Urothelium cell line (cell line): Measurements from ENCODE around the gene TAF7L.
"Not testable (repeated sequence)": the region's sequence is repeated elsewhere in the genome, so short reads cannot be mapped to it uniquely, and the experiment has no call there.

Source experiments
- DNase-seq: peaks from one replicate; pipeline ENCODE4 v3.0.0; 2011; ENCODE audit warnings: low spot score, mixed read lengths
- FAIRE-seq: peaks from 2 replicates; lab custom pipeline; 2011; peaks lifted over from hg19 to GRCh38; lab: Jason Lieb, UNC

Gene TAF7L, protein sequence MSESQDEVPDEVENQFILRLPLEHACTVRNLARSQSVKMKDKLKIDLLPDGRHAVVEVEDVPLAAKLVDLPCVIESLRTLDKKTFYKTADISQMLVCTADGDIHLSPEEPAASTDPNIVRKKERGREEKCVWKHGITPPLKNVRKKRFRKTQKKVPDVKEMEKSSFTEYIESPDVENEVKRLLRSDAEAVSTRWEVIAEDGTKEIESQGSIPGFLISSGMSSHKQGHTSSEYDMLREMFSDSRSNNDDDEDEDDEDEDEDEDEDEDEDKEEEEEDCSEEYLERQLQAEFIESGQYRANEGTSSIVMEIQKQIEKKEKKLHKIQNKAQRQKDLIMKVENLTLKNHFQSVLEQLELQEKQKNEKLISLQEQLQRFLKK

DNA sequence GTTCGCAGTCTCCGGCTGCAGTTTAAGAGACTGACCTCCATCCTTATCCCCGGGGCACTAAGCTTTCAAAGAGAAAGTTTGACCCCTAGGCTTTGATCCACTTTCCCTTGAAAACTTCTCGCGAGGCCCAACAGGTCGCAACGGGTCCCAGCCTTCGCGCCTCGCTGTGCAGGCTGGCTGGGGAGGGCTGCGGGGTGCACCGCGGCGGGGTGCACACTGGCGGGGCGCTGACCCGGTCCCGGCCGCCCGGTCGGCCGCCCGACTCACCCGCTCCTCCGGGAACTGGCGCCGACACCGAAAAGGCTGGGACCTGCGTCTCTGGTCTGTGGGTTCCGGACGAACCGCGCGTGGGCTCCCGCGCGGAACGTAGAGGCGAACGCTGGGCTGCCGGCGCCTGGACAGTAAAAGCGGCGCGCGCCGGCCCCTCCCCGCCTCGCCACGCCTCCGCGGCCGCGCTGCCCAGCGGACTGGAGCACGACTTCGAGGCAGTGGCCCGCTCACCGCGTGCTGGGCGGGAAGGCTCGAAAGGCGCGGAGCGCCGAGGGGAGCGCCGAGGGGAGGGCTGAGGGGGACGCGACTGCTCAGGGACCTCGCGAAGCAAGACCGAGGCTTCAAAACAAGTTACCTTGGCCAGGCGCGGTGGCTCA, at the start of gene TAF7L:
Gene TAF7L (minus strand): TSS at position 378 of the 647 bp plus-strand sequence. CDS start 3,791 bp downstream, outside the sequence.
- no peak for FAIRE-seq

DNA sequence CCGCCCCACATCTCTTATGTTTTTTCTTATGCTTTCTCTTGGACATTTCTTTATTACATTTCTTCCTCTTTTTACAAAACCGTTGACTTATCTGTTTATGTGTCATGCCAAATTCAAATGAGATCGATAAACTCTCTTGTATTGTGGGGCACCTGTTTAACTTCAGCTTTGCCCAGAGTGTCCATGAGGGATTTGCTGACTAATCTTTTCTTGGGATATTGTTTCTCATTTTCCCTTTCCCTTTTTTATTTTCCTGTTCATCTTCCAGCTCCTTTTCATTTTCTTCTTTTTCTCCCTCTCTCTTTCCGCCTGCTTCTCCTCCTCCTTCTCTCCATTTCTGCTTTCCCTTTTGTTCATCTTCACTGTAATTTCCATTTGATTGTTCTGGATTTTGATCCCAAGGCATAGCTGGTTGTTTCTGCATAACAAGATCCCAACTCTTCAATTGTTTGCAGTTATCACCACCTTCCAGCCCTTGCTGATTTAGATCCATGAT, 46.7 kb upstream of the TAF7L start:
- FAIRE-seq (no peak), DNase-seq (no peak)

More for the DNA sequence above, at the start of gene TAF7L:
- no peak for DNase-seq

DNA sequence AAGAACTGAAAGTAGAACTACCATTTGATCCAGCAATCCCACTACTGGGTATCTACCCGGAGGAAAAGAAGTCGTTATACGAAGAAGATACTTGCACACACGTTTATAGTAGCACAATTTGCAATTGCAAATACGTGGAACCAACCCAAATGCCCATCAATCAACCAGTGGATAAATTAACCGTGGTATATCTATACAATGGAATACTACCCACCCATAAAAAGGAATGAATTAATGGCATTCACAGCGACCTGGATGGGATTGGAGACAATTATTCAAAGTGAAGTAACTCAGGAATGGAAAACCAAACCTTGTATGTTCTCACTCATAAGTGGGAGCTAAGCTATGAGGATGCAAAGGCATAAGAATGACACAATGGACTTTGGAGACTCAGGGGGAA, 43.2 kb upstream of the TAF7L start:
- FAIRE-seq, result not testable (repeated sequence)

DNA sequence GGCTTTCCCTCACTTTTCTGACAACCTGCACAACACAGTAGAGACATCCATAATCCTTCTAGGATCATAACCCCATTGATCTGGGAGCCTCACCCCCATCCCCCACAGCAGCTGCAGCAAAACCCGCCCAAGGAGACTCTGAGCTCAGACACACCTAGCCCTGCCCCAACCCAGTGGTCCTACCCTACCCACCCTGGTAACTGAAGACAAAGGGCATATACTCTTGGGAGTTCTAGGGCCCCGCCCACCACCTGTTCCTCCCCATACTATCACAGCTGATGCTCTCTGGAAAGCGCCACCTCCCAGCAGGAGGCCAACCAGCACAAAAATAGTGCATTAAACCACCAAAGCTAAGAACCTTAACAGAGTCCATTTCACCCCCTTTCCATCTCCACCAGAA, 35.5 kb upstream of the TAF7L start:
- FAIRE-seq, DNase-seq: not testable (repeated sequence)

More for the DNA sequence above, 43.2 kb upstream of the TAF7L start:
- DNase-seq, result not testable (repeated sequence)

DNA sequence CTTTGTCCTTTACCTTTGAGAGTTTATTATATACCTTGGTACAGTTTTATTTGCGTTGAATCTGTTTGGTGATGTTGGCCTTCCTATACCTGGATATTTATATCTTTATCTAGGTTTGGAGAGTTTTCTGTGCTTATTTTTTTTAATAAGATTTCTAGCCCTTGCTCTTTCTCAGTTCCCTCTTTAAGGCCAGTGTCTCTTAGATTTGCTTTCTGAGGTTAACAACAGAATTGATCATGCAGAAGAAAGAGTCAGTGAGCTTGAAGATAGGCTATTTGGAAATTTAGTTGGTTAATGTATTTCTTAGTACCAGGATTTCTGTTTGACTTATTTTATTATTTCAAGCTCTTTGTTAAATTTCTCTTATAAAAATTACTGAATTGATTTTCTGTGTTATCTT, 12.7 kb upstream of the TAF7L start:
- DNase-seq, result no peak
- no peak for FAIRE-seq

DNA sequence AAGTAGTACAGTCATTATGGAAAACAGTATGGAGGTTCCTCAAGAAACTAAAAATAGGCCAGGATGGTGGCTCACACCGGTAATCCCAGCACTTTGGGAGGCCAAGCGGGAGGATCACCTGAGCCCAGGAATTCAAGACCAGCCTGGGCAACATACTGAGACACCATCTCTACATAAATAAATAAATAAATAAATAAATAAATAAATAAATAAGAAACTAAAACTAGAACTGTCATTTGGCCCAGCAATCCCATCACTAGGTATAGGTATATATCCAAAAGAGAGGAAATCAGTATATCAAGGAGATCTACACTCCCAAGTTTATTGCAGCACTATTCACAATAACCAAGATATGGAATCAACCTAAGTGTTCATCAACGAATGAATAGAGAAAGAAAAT, 4.5 kb upstream of the TAF7L start:
- FAIRE-seq, DNase-seq: not testable (repeated sequence)

DNA sequence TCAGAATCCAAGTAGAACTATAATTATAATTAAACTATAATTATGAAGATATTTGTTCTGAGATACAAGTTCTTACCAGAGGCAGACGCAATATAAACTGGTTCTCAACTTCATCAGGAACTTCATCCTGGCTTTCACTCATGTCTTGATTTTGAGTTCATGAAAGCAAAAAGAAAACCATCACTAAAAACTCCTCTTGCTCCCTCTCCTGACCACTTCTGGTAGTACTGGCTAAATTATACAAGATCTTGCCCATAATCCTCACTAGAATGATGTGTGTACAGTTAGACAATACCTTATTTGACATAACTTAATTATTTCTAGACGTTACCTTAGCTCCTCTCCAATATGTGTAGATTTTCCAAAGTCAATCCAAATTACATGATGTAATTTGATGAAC, 3.7 kb downstream of the TAF7L start:
- peak; percentile 20 for DNase-seq
- FAIRE-seq, result no peak

DNA sequence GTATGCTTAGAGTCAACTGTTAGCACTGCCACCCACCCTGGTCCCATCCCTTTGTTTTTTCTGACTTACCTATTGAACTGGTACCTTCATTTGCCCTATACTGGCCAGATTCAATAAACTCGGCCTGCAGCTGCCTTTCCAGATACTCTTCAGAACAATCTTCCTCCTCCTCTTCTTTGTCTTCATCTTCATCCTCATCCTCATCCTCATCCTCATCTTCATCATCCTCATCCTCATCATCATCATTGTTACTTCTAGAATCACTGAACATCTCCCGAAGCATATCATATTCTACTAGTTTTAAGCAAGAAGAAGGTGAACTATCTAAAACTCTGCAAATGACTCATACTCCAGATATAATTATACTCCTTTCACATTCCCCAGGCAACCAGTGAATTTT, 14.9 kb downstream of the TAF7L start:
- FAIRE-seq (no peak), DNase-seq (no peak)

DNA sequence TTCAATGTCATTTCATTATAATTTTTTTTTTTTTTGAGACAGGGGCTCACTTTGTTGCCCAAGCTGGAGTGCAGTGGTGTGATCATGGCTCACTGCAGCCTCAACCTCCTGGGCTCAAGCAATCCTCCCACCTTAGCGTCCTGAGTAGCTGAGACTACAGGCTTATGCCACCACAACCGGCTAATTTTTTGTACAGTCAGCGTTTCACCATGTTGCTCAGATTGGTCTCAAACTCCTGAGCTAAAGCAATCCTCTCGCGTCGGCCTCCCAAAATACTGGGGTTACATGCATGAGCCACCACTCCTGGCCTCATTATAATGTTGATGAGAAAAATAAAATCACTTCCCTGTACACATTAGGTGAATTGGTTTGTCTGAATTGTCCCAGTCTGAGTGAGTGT, 16.9 kb downstream of the TAF7L start:
- DNase-seq (no peak), FAIRE-seq (no peak)

DNA sequence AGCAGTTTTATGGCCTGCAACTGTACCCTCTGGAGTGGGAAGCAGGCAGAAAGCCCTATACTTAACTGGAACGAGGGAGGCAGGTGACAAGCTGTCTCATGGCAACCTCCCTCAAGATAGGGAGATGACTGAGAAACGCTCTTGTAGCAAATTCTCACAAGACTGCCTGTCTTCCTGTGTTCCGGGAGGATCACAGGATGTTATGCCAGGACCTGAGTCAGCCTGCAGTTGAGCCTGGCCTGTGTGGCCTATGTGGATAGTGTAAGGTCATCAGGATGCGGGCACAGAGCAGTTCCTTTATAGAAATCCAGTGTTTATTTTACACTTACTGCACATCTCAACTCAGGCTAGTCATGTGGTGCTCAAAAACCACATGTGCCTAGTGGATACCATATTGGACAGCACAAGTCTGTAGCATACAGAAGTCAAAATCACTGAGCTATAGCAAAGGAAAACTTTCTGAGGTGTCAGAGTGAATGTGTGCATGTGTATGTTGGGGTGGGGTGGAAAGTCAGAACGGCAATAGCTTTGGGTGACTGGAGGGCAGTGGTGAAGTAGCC, 25.2 kb downstream of the TAF7L start:
- DNase-seq (no peak), FAIRE-seq (no peak)

DNA sequence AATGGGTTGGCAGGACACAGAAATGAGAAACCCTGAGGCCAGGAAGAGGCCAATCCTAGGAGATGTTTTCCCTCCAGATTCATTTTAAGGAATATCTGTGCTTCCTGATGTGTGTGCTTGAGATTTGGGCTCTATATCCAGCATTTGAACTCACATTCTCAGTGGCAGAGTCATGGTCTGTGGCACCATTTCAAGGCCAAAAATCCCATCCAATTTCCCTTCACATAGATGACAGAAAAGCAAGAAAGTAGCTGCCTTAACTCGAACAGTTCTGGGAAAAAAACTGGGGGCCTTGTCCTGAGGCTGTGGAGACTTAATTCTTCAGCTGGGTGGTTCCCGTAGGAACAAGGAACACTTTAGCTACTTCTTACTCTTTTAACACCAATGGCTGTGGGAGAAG, 27.4 kb downstream of the TAF7L start:
- DNase-seq (no peak), FAIRE-seq (no peak)

DNA sequence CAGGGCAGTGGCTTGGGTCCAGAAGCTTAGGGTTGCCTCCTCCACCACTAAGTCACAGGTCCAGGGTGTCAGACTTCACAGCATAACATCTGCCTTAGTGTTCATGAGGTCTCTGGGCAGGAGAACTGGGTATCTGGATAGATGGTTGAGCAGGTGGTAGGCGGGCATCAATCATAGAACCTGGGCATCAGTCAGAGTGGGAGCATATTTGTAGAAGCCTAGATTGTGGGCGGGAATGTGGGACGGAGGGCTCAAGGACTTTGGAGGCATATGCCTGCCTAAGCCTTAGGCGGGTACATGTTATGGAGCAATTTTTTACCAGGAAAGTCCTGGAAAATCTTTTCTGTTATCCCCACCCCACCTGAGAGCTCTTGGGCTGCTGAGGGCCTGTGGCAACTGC, 28.5 kb downstream of the TAF7L start:
- FAIRE-seq, result no peak
- DNase-seq, result no peak

DNA sequence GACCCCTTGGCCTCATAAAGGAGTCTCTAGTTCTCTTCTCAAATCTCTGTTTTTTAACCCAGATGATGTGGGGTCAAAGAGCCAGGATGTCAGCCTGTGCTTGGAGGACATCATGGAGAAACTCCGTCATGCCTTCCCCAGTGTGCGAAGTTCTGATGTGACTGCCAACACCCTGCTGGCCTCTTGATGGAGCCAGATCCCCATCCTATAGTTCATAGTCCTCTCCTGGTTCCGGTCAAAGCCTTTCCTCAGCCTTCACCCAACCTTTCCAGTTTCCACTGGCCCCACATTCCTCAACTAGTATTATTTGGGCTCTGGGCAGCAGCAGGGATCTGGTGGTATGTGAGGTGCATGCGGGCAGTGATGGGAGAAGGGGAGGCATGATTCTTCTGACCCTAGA, 30.7 kb downstream of the TAF7L start:
- DNase-seq (no peak), FAIRE-seq (no peak)

DNA sequence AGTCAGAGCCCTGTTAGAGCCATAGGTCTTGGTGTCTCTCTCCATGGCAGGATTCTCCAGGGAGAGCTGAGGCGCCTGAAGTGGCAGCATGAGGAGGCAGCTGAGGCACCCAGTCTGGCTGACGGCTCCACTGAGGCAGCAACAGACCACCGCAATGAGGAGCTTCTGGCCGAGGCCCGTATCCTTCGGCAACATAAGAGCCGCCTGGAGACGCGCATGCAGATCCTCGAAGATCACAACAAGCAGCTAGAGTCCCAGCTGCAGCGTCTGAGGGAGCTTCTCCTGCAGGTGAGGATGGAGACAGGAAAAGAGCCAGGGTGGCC, 32.9 kb downstream of the TAF7L start:
- FAIRE-seq, result no peak
- DNase-seq, result no peak

DNA sequence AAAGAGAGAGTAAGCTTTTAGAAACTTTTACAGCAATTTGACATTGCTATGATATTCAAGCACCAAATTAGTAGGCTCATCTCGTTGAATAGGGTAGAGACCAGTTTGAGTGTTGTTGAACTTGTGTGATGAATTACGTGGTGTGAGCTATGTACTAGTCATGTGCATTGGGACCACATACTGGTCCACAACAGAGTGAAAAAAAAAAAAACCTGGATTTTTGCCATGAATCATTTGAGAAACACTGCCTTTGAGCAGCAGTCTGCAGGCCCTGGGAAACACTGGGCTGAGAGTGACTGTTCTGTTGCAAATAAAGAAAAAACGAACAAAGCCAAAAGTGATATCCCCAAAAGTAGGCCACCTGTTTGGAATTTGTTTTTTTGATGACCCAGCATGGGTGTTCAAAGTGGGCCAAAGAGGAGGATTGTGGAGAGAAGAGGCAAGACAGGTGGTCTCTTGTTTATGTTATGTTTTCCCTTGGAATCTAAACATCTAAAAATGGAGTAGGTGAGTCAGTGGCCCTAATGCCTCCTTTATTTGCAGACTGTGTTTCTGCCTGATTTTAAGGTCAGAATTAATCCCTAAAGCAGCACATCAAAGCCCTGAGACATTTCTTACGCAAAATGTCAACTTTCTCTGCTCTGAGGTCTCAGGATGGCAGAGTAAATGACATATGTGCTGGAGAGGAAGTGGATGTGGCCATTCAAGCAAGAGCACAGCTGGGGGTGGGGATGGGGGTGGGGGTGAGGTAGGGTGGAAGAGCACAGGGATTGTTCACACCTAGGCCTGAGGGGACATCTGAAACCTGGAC, 33.5 kb downstream of the TAF7L start:
- DNase-seq, result no peak
- FAIRE-seq, result no peak

DNA sequence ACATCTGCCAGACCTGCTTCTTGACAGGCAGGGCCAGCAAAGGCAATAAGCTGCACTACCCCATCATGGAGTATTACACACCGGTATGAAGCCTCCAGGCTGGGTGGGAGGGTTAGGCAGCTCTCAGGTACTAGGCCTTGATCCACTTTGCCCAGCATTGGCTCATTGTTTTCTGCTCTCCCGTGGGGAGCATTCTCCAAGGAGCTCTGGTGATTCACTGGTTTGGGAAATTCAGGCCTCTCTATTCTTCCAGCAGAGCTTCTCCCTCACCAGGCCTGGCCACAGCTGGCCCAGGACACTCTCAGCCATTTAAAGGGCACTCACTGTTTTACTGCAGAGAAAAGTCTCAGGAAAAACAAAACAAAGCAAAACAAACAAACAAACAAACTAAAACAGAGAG, 38.5 kb downstream of the TAF7L start:
- FAIRE-seq (no peak), DNase-seq (no peak)

DNA sequence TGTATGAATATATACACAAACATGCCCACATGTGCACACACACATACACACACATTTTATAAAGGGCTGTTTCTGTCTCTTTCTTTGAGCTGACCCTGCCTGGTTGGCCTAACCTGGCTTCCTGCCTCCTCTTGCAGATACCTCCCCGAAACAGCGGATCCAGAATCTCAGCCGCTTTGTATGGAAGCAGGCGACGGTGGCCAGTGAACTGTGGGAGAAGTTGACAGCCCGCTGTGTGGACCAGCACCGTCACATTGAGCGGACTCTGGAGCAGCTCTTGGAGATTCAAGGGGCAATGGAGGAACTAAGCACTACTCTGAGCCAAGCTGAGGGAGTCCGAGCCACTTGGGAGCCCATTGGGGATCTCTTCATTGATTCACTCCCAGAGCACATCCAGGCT, 49.6 kb downstream of the TAF7L start:
- FAIRE-seq, result no peak

DNA sequence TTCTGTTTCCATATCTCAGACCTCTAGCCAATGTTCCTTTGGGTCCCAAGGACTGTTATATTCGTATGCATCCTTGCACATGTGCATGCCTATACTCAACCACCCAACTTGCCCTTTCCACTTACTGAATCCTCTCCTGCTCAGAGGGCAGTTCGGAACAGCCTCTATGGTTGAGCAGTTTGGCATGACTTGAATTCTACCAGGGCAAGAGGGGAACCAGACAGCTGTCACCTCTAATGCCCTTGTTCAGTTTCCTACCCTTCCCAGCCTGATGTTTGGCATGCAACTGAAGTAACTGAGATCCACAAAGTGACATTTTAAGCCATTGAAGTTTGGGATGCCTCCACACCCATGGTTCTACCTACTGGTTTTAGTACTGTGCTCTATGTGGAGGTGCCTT, 54.1 kb downstream of the TAF7L start:
- DNase-seq (no peak), FAIRE-seq (no peak)

More for the DNA sequence above, 49.6 kb downstream of the TAF7L start:
- no peak for DNase-seq

DNA sequence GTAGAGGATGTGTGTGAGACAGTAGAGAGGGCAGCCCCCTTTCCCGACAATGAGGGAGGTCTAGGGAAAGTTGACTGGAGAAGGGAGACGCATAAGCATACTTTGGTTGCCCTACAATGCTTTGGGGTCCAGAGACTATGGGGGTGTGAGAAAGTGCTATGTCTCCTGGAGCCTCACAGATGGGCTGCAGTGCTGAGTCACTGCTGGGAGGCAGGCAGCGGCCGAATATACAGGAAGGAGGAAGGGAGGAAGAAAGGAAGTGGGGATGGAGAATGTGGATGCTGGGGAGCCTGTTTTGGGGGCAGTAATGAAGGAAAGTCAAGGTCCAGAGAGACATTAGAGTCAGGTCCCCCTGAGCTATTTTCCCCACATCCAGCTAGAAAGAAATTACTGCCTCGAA, 58.8 kb downstream of the TAF7L start:
- DNase-seq (no peak), FAIRE-seq (no peak)

DNA sequence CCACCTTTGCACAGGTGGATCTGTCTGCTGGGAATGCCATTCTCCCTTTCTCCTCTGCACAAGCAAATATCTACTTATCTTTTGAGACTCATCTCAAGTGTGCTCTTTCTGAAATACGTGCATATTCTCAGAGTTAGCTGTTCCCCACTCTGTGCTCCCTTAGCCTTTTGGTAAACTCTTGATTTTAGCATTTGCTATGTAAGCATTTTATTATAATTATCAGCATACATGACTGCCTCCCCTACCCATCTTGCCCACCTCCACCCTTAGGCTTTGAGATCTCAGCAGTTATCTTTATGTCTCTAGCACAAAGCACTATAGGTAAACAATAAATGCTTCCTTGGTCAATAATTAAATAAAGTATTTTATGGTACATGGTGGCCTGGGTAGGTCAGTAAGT, 60.1 kb downstream of the TAF7L start:
- DNase-seq (no peak), FAIRE-seq (no peak)

DNA sequence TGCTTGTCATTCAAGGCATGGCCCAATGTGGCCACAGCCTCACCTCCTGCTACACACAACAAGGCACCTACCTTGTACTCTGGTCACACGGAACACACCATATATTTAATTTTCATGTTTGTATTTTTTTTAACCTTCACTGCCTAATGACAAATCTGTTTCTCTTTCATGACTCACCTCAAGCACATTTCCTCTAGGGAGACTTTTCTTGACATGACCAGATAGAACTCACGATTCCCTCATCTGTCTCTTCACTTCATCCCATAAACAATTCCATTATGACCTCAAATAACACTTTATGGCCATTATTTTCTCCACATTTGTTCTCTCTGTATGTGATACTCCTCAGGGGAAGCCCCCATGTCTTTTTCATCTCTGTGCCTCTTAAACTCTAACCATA, 60.5 kb downstream of the TAF7L start:
- no peak for DNase-seq
- no peak for FAIRE-seq
